RWPE2 (cell line): ENCODE measurements around the gene CARS2.

Source experiments
- ATAC-seq: fragments of 200-7000 bp; cut with Tn5 transposase; 3 replicates; pipeline ENCODE4 v1.9.1; 2021; ENCODE audit warnings: low read depth
- DNase-seq: peaks from one replicate; pipeline ENCODE4 v3.0.0-alpha.2; 2020; ENCODE audit warnings: low spot score
- H3K27ac ChIP-seq: fragments of 450-650 bp; 2 replicates; pipeline ENCODE4 v1.5.1; 2017; ENCODE audit warnings: mild to moderate bottlenecking; ENCODE audit not compliant: poor library complexity, severe bottlenecking
- H3K27me3 ChIP-seq: fragments of 250-450 bp; sonication (Bioruptor Pico); 2 replicates; pipeline ENCODE4 v1.5.1; 2021; ENCODE audit warnings: mild to moderate bottlenecking, moderate library complexity; ENCODE audit not compliant: insufficient read depth, poor library complexity, severe bottlenecking
- H3K36me3 ChIP-seq: fragments of 250-450 bp; sonication (Bioruptor Pico); 2 replicates; pipeline ENCODE4 v1.5.1; 2020; ENCODE audit warnings: low read depth, mild to moderate bottlenecking, moderate library complexity
- H3K4me1 ChIP-seq: fragments of 250-450 bp; sonication (Bioruptor Pico); 2 replicates; pipeline ENCODE4 v1.5.1; 2021; ENCODE audit warnings: mild to moderate bottlenecking, moderate library complexity; ENCODE audit not compliant: insufficient read depth, poor library complexity, severe bottlenecking
- H3K4me3 ChIP-seq: fragments of 250-450 bp; sonication (Bioruptor Pico); 2 replicates; pipeline ENCODE4 v1.5.1; 2021; ENCODE audit warnings: mild to moderate bottlenecking, moderate library complexity; ENCODE audit not compliant: severe bottlenecking
- H3K9me3 ChIP-seq: fragments of 250-450 bp; sonication (Bioruptor Pico); 2 replicates; pipeline ENCODE4 v1.5.1; 2021; ENCODE audit warnings: mild to moderate bottlenecking, moderate library complexity; ENCODE audit not compliant: severe bottlenecking
- CTCF ChIP-seq: fragments of 450-650 bp; IDR thresholded peaks from one replicate; pipeline ENCODE4 v1.5.1; 2017; ENCODE audit warnings: mild to moderate bottlenecking, moderate library complexity; ENCODE audit not compliant: poor library complexity, severe bottlenecking

CARS2 gene

GRCh38 chr13:110653851-110654250 lies 52.1 kb downstream of the CARS2 start:
- no peak for ATAC-seq

DNA sequence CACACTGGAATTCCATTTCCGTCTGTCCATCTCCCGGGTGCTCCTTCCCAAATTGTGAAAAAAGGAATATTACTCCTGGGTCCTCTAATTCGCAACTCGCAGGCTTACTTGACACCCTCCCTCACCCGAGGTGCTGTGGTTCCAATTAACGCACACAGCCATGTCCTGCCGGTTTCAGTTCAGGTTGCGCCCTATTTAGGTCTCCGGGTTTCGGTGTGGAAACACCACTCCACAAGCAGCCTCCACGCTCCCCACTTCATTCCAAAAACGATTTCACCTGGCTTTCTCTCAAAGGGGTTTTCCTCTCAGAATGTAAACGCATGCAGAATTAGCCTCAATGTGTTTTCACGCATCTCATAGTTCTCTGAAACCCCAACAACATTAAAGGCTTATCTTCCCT lies 52.6 kb downstream of the CARS2 start:
- H3K4me1 ChIP-seq: no peaks in the 10 kb centered on the region
- ATAC-seq (no peak), DNase-seq (no peak)
- peaks cover 5% of the 10 kb centered on the region for H3K36me3 ChIP-seq
- no peak overlapping the region for H3K4me3 ChIP-seq
- no peaks in the 10 kb centered on the region for H3K9me3 ChIP-seq
- no peaks in the 10 kb centered on the region for H3K27me3 ChIP-seq
- no peak overlapping the region for H3K27ac ChIP-seq
- no peak for TF ChIP-seq CTCF

More at GRCh38 chr13:110653851-110654250, 52.1 kb downstream of the CARS2 start:
- no peak overlapping the region for H3K27ac ChIP-seq
- no peak for TF ChIP-seq CTCF
- H3K36me3 ChIP-seq: peaks cover 8% of the 10 kb centered on the region
- H3K9me3 ChIP-seq: no peaks in the 10 kb centered on the region
- H3K4me3 ChIP-seq: no peak overlapping the region
- no peaks in the 10 kb centered on the region for H3K4me1 ChIP-seq
- H3K27me3 ChIP-seq: no peaks in the 10 kb centered on the region
- no peak for DNase-seq

DNA sequence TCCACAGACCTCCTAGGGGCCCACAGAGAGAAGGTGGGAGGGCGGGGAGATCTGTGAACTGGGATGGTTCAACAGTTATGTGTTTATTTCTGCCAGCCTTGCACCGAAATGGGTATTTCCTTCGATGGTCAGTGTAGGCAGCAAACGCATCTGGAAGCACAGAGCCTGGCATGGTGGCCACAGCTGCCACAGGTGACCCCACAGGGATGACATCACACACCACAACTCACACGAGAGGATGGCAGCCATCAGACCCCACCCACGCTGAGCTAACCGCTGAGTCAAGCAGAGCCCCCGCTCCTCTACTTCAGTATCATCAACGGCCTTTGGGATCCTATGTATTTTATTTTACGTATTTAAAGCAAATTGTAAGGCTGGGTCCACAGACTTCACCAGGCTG lies 53.2 kb downstream of the CARS2 start:
- no peak for TF ChIP-seq CTCF
- Histone ChIP-seq H3K4me1 (no peaks in the 10 kb centered on the region), H3K27me3 (no peaks in the 10 kb centered on the region), H3K27ac (no peak overlapping the region), H3K9me3 (no peaks in the 10 kb centered on the region), H3K4me3 (no peak overlapping the region), H3K36me3 (peaks cover 5% of the 10 kb centered on the region)
- DNase-seq: no peak
- ATAC-seq: no peak

- Histone ChIP-seq H3K27me3 (no peaks in the 10 kb centered on the region), H3K4me3 (no peak overlapping the region), H3K4me1 (no peaks in the 10 kb centered on the region), H3K36me3 (peaks cover 5% of the 10 kb centered on the region), H3K27ac (no peak overlapping the region), H3K9me3 (no peaks in the 10 kb centered on the region)
- DNase-seq: no peak
- ATAC-seq: no peak
- TF ChIP-seq CTCF: no peak
Observed at GRCh38 chr13:110652231-110652730, 53.6 kb downstream of the CARS2 start.

- Histone ChIP-seq H3K27me3 (no peaks in the 10 kb centered on the region), H3K9me3 (no peaks in the 10 kb centered on the region), H3K4me1 (no peaks in the 10 kb centered on the region), H3K36me3 (peaks cover 5% of the 10 kb centered on the region), H3K4me3 (no peak overlapping the region), H3K27ac (no peak overlapping the region)
- ATAC-seq (no peak), DNase-seq (no peak)
- no peak for TF ChIP-seq CTCF
Observed at GRCh38 chr13:110651726-110652230, 54.1 kb downstream of the CARS2 start.
